Breast epithelium (tissue), 3 donors: ENCODE data around the gene CYP4F2.

Experiments used
- POLR2A ChIP-seq: fragments of 450-650 bp; IDR thresholded peaks from one replicate; pipeline ENCODE4 v1.6.1; 2016; ENCODE audit warnings: antibody characterized with exemption, mild to moderate bottlenecking, moderate library complexity
- POLR2AphosphoS5 ChIP-seq, 3 donors: sonication (generic); formaldehyde crosslinking; IDR thresholded peaks; one replicate each; pipeline ENCODE4 v1.6.1; 2017; ENCODE audit warnings: antibody characterized with exemption in 3 of 3

GRCh38 chr19:15936173-15936572 lies 38.3 kb upstream of the CYP4F2 start:
- TF ChIP-seq POLR2AphosphoS5 (IDR thresholded peaks at IDR 0.05) (no peak), POLR2A (no peak)
